Activated CD8-positive, alpha-beta T cell treated with anti-CD3 and anti-CD28 coated beads for 36 hours (primary cell): ENCODE results near the gene POGK. TPM values are rescaled to one million over a fixed set of nuclear protein-coding genes. Genes with fewer than 3 reads are reported as not detected.
A peak's percentile ranks its signal among the peaks of the same experiment; 100 is the strongest.

ENCODE experiments used
- ATAC-seq: fragments of 200-7000 bp; cut with Tn5 transposase; one replicate; pipeline ENCODE4 v1.10.0; 2021; ENCODE audit warnings: mild to moderate bottlenecking, moderate library complexity
- CTCF ChIA-PET: fragments of 350-600 bp; sonication (Branson Sonifier 250); formaldehyde crosslinking; loops from one replicate; lab custom pipeline; 2021; ENCODE audit warnings: antibody characterized with exemption; lab: Charles Lee
- POLR2A ChIA-PET: fragments of 350-600 bp; sonication (Branson Sonifier 250); formaldehyde crosslinking; loops from one replicate; lab custom pipeline; 2021; ENCODE audit warnings: antibody characterized with exemption; lab: Charles Lee
- DNase-seq: peaks from one replicate; pipeline ENCODE4 v3.0.0-alpha.2; 2020
- H3K27ac Mint-ChIP-seq: one replicate; pipeline ENCODE4 v1.8.0; 2021; ENCODE audit warnings: mild to moderate bottlenecking, mixed read lengths
- H3K27me3 Mint-ChIP-seq: one replicate; pipeline ENCODE4 v1.8.0; 2021; ENCODE audit warnings: mixed read lengths
- H3K36me3 Mint-ChIP-seq: one replicate; pipeline ENCODE4 v1.8.0; 2021; ENCODE audit warnings: low read depth, mixed read lengths
- H3K4me1 Mint-ChIP-seq: one replicate; pipeline ENCODE4 v1.8.0; 2021; ENCODE audit warnings: low read depth, mixed read lengths
- H3K4me3 Mint-ChIP-seq: one replicate; pipeline ENCODE4 v1.8.0; 2021; ENCODE audit warnings: mild to moderate bottlenecking, moderate library complexity, mixed read lengths
- H3K9me3 Mint-ChIP-seq: one replicate; pipeline ENCODE4 v1.8.0; 2021; ENCODE audit warnings: mixed read lengths
- intact Hi-C: fragments of 100-400 bp; cut with micrococcal nuclease; formaldehyde crosslinking; loops from one replicate; pipeline ENCODE4 v1.10.0; 2022
- total RNA-seq, 2 experiments: library from RNA; stranded (reverse); gene quantifications; one replicate each; pipeline ENCODE4 v1.2.3, GENCODE V29; 2021
- TF ChIP-seq, protein P1 (sequence below): fragments of 200-600 bp; IDR thresholded peaks from one replicate; pipeline ENCODE4 v1.8.0; 2022; ENCODE audit warnings: antibody characterized with exemption, mild to moderate bottlenecking

The POGK gene
- total RNA-seq, 2 experiments from 2014 or later: 33.6 to 34.4 TPM

DNA sequence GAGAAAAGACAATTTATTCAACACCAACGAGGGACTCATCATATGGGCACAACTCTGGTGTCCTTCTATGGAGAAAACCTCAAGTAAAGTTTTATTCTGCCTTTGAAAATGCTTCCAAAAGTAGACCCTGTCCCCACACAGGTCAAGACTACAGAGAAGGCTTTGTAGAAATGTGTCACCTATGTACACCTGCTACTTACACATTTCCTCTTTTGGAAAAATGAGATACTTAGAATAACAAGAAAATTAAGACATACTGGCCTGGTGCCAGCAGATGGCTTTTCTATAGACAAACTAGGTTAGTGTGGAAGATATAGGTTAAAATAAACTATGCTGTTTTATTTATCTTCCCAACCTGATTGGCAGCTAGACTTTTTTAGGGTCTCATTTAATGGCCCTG, 13.6 kb downstream of the POGK start:
- no peak for ATAC-seq
- no peaks in the 10 kb centered on the region for H3K27me3 Mint-ChIP-seq
- TF ChIP-seq, protein P1, sequence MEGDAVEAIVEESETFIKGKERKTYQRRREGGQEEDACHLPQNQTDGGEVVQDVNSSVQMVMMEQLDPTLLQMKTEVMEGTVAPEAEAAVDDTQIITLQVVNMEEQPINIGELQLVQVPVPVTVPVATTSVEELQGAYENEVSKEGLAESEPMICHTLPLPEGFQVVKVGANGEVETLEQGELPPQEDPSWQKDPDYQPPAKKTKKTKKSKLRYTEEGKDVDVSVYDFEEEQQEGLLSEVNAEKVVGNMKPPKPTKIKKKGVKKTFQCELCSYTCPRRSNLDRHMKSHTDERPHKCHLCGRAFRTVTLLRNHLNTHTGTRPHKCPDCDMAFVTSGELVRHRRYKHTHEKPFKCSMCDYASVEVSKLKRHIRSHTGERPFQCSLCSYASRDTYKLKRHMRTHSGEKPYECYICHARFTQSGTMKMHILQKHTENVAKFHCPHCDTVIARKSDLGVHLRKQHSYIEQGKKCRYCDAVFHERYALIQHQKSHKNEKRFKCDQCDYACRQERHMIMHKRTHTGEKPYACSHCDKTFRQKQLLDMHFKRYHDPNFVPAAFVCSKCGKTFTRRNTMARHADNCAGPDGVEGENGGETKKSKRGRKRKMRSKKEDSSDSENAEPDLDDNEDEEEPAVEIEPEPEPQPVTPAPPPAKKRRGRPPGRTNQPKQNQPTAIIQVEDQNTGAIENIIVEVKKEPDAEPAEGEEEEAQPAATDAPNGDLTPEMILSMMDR: no peak
- H3K36me3 Mint-ChIP-seq: peaks cover 66% of the 10 kb centered on the region
- no peaks in the 10 kb centered on the region for H3K9me3 Mint-ChIP-seq
- no peak overlapping the region for H3K4me3 Mint-ChIP-seq
- peak overlapping the region; percentile 56 for H3K27ac Mint-ChIP-seq
- DNase-seq: no peak
- POLR2A ChIA-PET: interaction anchor here (1.4 to 2.6 kb wide), 3 partner anchors 10 to 13 kb away, joined by 4 to 19 read pairs (median 5); partner anchors contain the start of gene POGK
- H3K4me1 Mint-ChIP-seq: peaks cover 44% of the 10 kb centered on the region
- CTCF ChIA-PET: interaction anchor here (1.5 to 1.9 kb wide), 3 partner anchors 8 to 367 kb away, joined by 3 to 6 read pairs (median 4); partner anchors contain the start of gene POU2F1
- intact Hi-C loops: no loop called here

DNA sequence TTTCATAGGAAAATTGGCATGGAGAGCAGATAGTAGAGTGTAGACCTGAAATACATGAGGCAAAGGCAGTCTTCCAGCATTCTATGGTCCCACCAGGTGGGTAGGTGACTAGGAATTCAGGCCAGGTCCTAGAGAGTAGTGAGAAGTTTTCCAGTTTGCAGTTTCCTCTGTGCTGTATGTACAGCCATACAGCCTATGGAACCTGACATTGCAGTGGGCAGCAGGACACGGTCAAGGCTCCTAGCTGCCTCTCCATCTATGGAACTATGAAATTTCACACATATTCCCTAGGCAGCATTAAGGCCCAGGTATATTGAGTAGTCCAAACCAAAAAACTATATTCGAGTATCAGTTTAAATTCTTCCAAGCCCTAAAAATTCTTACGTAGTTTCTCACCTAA, 16.3 kb downstream of the POGK start:
- no peak for ATAC-seq
- POLR2A ChIA-PET: interaction anchor here (2.6 kb wide), 1 partner anchor 16 kb away, joined by 19 read pairs; the partner anchor contains the start of gene POGK
- peaks cover 56% of the 10 kb centered on the region for H3K36me3 Mint-ChIP-seq
- TF ChIP-seq, protein P1: no peak
- peaks cover 29% of the 10 kb centered on the region for H3K4me1 Mint-ChIP-seq
- intact Hi-C loops: no loop called here
- H3K27ac Mint-ChIP-seq: peak overlapping the region; percentile 53
- DNase-seq: no peak
- no peaks in the 10 kb centered on the region for H3K9me3 Mint-ChIP-seq
- CTCF ChIA-PET: no interaction called here
- no peak overlapping the region for H3K4me3 Mint-ChIP-seq
- no peaks in the 10 kb centered on the region for H3K27me3 Mint-ChIP-seq

DNA sequence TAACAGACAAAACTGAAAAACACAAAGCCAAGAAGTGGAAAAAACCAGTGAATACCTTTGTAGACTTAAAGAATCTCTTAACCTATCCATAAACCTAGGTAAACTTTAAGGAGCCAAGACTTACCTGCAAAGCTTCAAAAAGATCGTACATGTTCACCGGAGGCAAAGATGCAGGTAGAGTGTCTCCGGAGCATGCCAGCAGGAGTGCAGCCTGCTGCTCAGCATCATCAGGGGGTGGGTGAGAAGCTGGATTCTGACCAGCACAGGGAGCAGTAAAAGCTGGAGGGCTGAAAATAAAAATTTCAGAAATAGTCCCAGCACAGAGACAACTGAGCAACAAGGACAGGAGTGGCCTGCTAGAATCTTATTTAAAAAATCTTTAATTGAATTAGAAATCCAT, 18.7 kb downstream of the POGK start:
- H3K27ac Mint-ChIP-seq: no peak overlapping the region
- H3K27me3 Mint-ChIP-seq: no peaks in the 10 kb centered on the region
- ChIA-PET POLR2A (interaction anchor here (1.1 kb wide), 1 partner anchor 19 kb away, joined by 3 read pairs; no protein-coding TSS in a partner anchor), CTCF (interaction anchor here (1.0 to 1.1 kb wide), 2 partner anchors 11 to 25 kb away, joined by 3 to 5 read pairs; no protein-coding TSS in a partner anchor)
- H3K4me1 Mint-ChIP-seq: peaks cover 15% of the 10 kb centered on the region
- intact Hi-C loops: no loop called here
- no peak overlapping the region for H3K4me3 Mint-ChIP-seq
- ATAC-seq: no peak
- no peaks in the 10 kb centered on the region for H3K9me3 Mint-ChIP-seq
- TF ChIP-seq, protein P1: no peak
- peaks cover 51% of the 10 kb centered on the region for H3K36me3 Mint-ChIP-seq
- DNase-seq: no peak

GRCh38 chr1:166858726-166859419, 19.6 kb downstream of the POGK start:
- TF ChIP-seq, protein P1: no peak

GRCh38 chr1:166859597-166859996, 20.3 kb downstream of the POGK start:
- no peaks in the 10 kb centered on the region for H3K9me3 Mint-ChIP-seq
- peak overlapping the region; percentile 17 for H3K27ac Mint-ChIP-seq
- TF ChIP-seq, protein P1: no peak
- H3K4me1 Mint-ChIP-seq: peaks cover 6% of the 10 kb centered on the region
- CTCF ChIA-PET: interaction anchor here (1.1 to 1.8 kb wide), 2 partner anchors 12 to 200 kb away, joined by 3 to 4 read pairs; no protein-coding TSS in a partner anchor
- DNase-seq: no peak
- no peak overlapping the region for H3K4me3 Mint-ChIP-seq
- H3K27me3 Mint-ChIP-seq: no peaks in the 10 kb centered on the region
- POLR2A ChIA-PET: interaction anchor here (1.3 to 1.6 kb wide), 2 partner anchors 16 to 18 kb away, joined by 3 to 4 read pairs; partner anchors contain the start of gene TADA1
- peak; percentile 37 for ATAC-seq
- H3K36me3 Mint-ChIP-seq: peaks cover 47% of the 10 kb centered on the region
- intact Hi-C loops: no loop called here

More at GRCh38 chr1:166858726-166859419, 19.6 kb downstream of the POGK start:
- ChIA-PET POLR2A (interaction anchor here (0.6 to 1.6 kb wide), 3 partner anchors 13 to 1287 kb away, joined by 3 to 6 read pairs (median 4); partner anchors contain the start of gene TADA1), CTCF (interaction anchor here (1.0 to 1.8 kb wide), 3 partner anchors 10 to 25 kb away, joined by 3 to 5 read pairs (median 4); no protein-coding TSS in a partner anchor)
- H3K4me1 Mint-ChIP-seq: peaks cover 8% of the 10 kb centered on the region
- H3K27me3 Mint-ChIP-seq: no peaks in the 10 kb centered on the region
- H3K36me3 Mint-ChIP-seq: peaks cover 51% of the 10 kb centered on the region
- no peaks in the 10 kb centered on the region for H3K9me3 Mint-ChIP-seq
- intact Hi-C loops: no loop called here
- peak overlapping the region; percentile 17 for H3K27ac Mint-ChIP-seq
- ATAC-seq: no peak
- no peak for DNase-seq
- H3K4me3 Mint-ChIP-seq: no peak overlapping the region
